SKM-1 (cell line): Measurements from ENCODE around the gene LBHD1.
"Not testable (repeated sequence)": the region's sequence is repeated elsewhere in the genome, so short reads cannot be mapped to it uniquely, and the experiment has no call there.

ENCODE experiments used
- DNase-seq: peaks from one replicate; lab custom pipeline; 2025; ENCODE audit not compliant: unreplicated experiment; lab: John Stamatoyannopoulos, UW

LBHD1 gene

GRCh38 chr11:62665075-62665598 lies 6.9 kb downstream of the LBHD1 start, which contains the start of the genes C11orf98 and CSKMT:
C11orf98 (minus strand) TSS chr11:62665210; CDS start chr11:62665169, 41 bp downstream.
CSKMT (plus strand) TSS chr11:62665312; CDS start chr11:62665880, 568 bp downstream.
- DNase-seq, result peak; percentile 89

- DNase-seq, result no peak
Measured at GRCh38 chr11:62664405-62665074, 7.5 kb downstream of the LBHD1 start.

GRCh38 chr11:62656796-62657429 lies 15.2 kb downstream of the LBHD1 start:
- DNase-seq, result no peak

- no peak for DNase-seq
Measured at GRCh38 chr11:62654297-62654696, 17.8 kb downstream of the LBHD1 start.

GRCh38 chr11:62652161-62653006 lies 19.7 kb downstream of the LBHD1 start:
- DNase-seq, result no peak

GRCh38 chr11:62650283-62650682 lies 21.8 kb downstream of the LBHD1 start:
- not testable (repeated sequence) for DNase-seq

- no peak for DNase-seq
Measured at GRCh38 chr11:62649486-62649885, 22.6 kb downstream of the LBHD1 start.

GRCh38 chr11:62648967-62649364 lies 23.1 kb downstream of the LBHD1 start:
- no peak for DNase-seq

GRCh38 chr11:62648185-62648966 lies 23.7 kb downstream of the LBHD1 start:
- no peak for DNase-seq

GRCh38 chr11:62647609-62648005 lies 24.5 kb downstream of the LBHD1 start:
- no peak for DNase-seq

GRCh38 chr11:62646825-62647608 lies 25.1 kb downstream of the LBHD1 start:
- no peak for DNase-seq

GRCh38 chr11:62645946-62646824 lies 25.9 kb downstream of the LBHD1 start, which contains the start of gene GANAB:
GANAB (minus strand) TSS chr11:62646613; CDS start chr11:62646599, 14 bp downstream.
- DNase-seq, result peak; percentile 95

- DNase-seq, result no peak
Measured at GRCh38 chr11:62645671-62645945, 26.5 kb downstream of the LBHD1 start.

- DNase-seq, result no peak
Measured at GRCh38 chr11:62644220-62644619, 27.8 kb downstream of the LBHD1 start.

- DNase-seq, result no peak
Measured at GRCh38 chr11:62632492-62632891, 39.6 kb downstream of the LBHD1 start.

GRCh38 chr11:62627713-62628112 lies 44.4 kb downstream of the LBHD1 start:
- DNase-seq, result no peak

GRCh38 chr11:62622476-62623089 lies 49.5 kb downstream of the LBHD1 start:
- DNase-seq, result no peak
